PFSK-1 (cell line): ENCODE measurements around the gene ZNF22.

Experiments used
- FOXP2 ChIP-seq: optimal IDR thresholded peaks from 2 replicates; pipeline ENCODE3; 2011; ENCODE audit warnings: borderline replicate concordance, control low read depth, inconsistent platforms; ENCODE audit not compliant: insufficient read depth; ENCODE audit errors: extremely low read length, extremely low read depth
- POLR2AphosphoS5 ChIP-seq: IDR thresholded peaks from 2 replicates; pipeline ENCODE4 v1.6.1; 2012; ENCODE audit warnings: low read depth, mild to moderate bottlenecking, control low read depth, low read length, moderate library complexity
- REST ChIP-seq, 2 experiments: IDR thresholded peaks; 2 replicates each; pipeline versions ENCODE4 v1.6.1 to v1.8.0; 2011 to 2012; ENCODE audit warnings: low read depth in 2 of 2, low read length in 2 of 2, control low read depth in 1 of 2, inconsistent platforms in 1 of 2, mild to moderate bottlenecking in 1 of 2, moderate library complexity in 1 of 2; ENCODE audit not compliant: insufficient read depth in 1 of 2
- SIN3A ChIP-seq: IDR thresholded peaks from 2 replicates; pipeline ENCODE4 v1.6.1; 2012; ENCODE audit warnings: mild to moderate bottlenecking, low read length, moderate library complexity, borderline replicate concordance; ENCODE audit not compliant: insufficient read depth
- TAF1 ChIP-seq: IDR thresholded peaks from 2 replicates; pipeline ENCODE4 v1.6.1; 2012; ENCODE audit warnings: low read length, control low read depth, borderline replicate concordance; ENCODE audit not compliant: insufficient read depth

ZNF22 gene

GRCh38 chr10:45000138-45000751, 478 bp upstream of the ZNF22 start:
- TF ChIP-seq REST (IDR thresholded peaks at IDR 0.05; ENCODE audit: insufficient read depth in 1 of 2, low read depth in 2 of 2, low read length in 2 of 2), result no peak

DNA sequence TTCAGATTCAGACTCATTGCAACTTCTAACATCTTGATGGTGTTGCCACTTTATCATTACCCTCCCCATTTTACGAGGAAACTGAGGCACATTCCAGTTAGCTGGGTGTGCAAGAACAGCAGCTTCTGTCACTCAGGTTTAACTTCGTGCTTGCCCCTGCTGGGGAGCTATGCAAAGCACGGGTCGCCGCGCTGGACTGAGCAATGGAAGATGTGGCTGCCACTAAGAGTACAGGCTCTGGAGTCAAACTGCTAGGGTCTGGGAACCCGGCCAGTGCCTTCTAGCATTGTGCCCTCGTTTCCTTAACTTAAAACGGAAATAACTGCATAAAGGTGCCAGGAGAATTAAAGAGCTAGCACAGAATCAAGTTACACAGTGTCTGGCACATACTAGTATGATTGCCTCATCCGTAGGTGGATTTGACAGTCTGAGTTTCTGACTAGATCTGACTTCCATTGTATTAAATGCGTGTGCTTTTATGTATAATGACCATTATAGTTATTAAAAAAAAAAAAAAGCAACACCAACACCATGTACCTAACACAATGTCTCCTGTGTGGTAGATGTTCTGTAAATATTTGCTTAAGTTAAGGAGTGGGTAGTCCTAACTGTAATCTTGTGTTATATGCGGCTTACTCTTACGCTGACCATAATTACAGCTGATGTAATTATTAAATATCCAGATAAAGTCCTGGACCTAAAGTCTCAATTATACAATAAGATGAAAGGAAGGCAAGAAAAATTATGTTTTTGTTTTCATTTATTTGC, 842 bp downstream of the ZNF22 start:
- no peak for TF ChIP-seq TAF1

GRCh38 chr10:45003432-45004000, 2.8 kb downstream of the ZNF22 start:
- TF ChIP-seq FOXP2 (no peak), REST (IDR thresholded peaks at IDR 0.05; ENCODE audit: insufficient read depth in 1 of 2, low read depth in 2 of 2, low read length in 2 of 2) (no peak), SIN3A (no peak), TAF1 (no peak), POLR2AphosphoS5 (no peak)

- no peak for TF ChIP-seq SIN3A
- no peak for TF ChIP-seq POLR2AphosphoS5
- TF ChIP-seq FOXP2, result no peak
- no peak for TF ChIP-seq REST (IDR thresholded peaks at IDR 0.05; ENCODE audit: insufficient read depth in 1 of 2, low read depth in 2 of 2, low read length in 2 of 2)
- TF ChIP-seq TAF1, result no peak
Measured at GRCh38 chr10:45004661-45005060, 3.9 kb downstream of the ZNF22 start.

DNA sequence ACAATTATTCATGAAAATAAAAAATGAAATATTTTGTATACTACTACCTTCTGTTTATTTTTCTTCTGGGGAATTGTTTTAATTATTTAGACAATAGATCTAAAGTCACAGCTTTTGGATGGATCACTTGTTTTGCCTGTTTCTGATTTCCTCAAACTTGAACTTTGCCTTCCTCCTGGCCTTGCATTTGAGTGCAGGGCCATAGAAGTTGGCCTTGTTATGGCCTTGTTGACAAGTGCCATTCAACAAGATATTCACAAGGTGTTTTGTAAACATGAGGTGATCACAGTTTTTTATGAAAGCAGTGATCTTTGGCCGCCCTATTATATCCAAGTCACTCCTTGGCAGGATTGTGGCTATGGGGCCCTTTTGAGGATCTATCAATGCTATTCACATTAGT, 4.6 kb downstream of the ZNF22 start:
- no peak for TF ChIP-seq SIN3A

DNA sequence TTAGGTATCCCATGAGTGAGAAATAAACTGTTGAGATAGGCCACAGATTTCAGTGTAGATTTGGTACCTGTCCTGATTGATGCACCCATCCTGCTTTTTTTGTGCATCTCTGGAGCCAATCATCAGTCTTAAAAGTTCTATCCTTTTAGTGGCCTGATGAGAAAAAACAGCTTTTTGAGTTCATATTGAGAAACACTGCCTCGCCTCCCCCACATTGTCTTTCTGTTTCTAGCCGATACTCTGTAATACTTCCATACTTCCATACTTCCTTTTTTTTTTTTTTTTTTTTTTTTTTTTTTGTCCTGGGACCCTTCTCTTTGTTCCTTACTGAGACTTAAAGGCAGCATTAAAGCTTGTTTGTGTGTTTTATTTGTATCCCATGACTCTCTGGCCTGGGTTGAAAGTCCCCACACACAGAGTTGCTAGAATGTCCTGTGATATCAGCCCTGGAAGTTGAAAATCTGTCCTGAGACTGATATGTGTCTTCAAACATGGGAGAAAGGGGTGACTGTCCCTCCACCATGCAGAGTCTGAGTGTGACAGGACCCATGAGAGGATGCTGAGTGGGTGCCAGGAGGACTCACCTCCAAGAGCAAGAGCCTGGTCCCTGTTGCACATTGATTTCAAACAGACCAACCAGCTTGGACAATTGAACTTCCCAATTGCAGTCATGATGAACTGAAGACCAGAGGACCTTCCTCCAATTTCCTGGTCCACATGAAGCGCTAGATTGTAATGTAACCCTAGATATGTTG, 5.7 kb downstream of the ZNF22 start:
- TF ChIP-seq FOXP2 (no peak), SIN3A (no peak), POLR2AphosphoS5 (no peak), REST (IDR thresholded peaks at IDR 0.05; ENCODE audit: insufficient read depth in 1 of 2, low read depth in 2 of 2, low read length in 2 of 2) (no peak), TAF1 (no peak)
